NB4 (cell line): Measurements from ENCODE around the gene ASCC1.

Experiments
- CTCF ChIP-seq: IDR thresholded peaks from one replicate; pipeline ENCODE4 v1.5.1; 2012; ENCODE audit warnings: low read depth, low read length
- MYC ChIP-seq: IDR thresholded peaks from 2 replicates; pipeline ENCODE4 v1.6.1; 2011; ENCODE audit warnings: low read depth, low read length
- POLR2A ChIP-seq: IDR thresholded peaks from 2 replicates; pipeline ENCODE4 v1.6.1; 2011; ENCODE audit warnings: mild to moderate bottlenecking; ENCODE audit not compliant: insufficient read length; ENCODE audit errors: extremely low read depth
- TF ChIP-seq, protein P1 (sequence below): IDR thresholded peaks from 2 replicates; pipeline ENCODE4 v1.6.1; 2011; ENCODE audit warnings: low read depth, low read length

DNA sequence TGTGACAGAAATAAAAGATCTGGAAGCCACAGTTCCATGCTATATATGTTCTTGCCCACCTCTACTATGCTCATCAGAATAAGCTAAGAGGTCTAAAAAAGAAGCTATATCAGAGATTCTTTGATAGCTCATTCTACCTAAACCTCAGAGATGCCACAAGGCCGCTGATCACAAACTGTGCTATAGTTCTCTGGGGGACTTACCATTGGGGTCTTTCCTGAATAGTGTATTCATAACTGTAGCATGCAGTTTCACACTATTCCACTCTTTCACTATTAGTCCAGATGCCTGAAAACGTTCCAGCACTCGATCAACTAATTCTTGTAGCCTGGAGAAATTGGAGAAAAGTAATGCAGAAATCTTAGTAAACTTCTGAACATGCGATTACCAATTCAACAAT is 83.2 kb downstream of the ASCC1 start:
- TF ChIP-seq MYC (no peak), CTCF (no peak), POLR2A (no peak)
- TF ChIP-seq, protein P1, sequence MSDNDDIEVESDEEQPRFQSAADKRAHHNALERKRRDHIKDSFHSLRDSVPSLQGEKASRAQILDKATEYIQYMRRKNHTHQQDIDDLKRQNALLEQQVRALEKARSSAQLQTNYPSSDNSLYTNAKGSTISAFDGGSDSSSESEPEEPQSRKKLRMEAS = no peak
